ENCODE data around the gene MICOS13. TPM values are rescaled to one million over a fixed set of nuclear protein-coding genes. Genes with fewer than 3 reads are reported as not detected.

MICOS13 gene
- total and polyA plus RNA-seq, 2 experiments from 2014 or later: 15.5 to 54.6 TPM

GRCh38 chr19:5637971-5638370, 42.3 kb downstream of the MICOS13 start (continued):
- no peak for TF ChIP-seq ZNF114 (CRISPR knock-in tag; IDR thresholded peaks at IDR 0.05)
- no peak for TF ChIP-seq EZH2 (IDR thresholded peaks at IDR 0.05; ENCODE audit: low read depth, unreplicated experiment)
- TF ChIP-seq POLR2AphosphoS5 (IDR thresholded peaks at IDR 0.05; ENCODE audit: low read depth): no peak
- TF ChIP-seq STAT1 (IDR thresholded peaks at IDR 0.05; ENCODE audit: unreplicated experiment): no peak

GRCh38 chr19:5635427-5635826, 44.9 kb downstream of the MICOS13 start:
- Histone ChIP-seq H3K4me2 (no peak overlapping the region), H3K4me1 (ENCODE audit: insufficient read depth) (no peaks in the 10 kb centered on the region), H3K27me3 (ENCODE audit: insufficient read depth) (no peaks in the 10 kb centered on the region), H3K9me2 (ENCODE audit: insufficient read depth) (no peaks in the 10 kb centered on the region), H4K20me1 (replicated peaks; ENCODE audit: insufficient read depth) (peaks cover 81% of the 10 kb centered on the region), H3K4me3 (no peak overlapping the region), H3K36me3 (ENCODE audit: insufficient read depth) (0 out of 2 replicates have a peak, but pooled peaks cover 5% of the 10 kb centered on the region), H2AFZ (no peak overlapping the region), H3K27ac (ENCODE audit: low read depth) (no peak overlapping the region), H3K79me2 (replicated peaks; ENCODE audit: insufficient read depth) (peaks cover 100% of the 10 kb centered on the region), H3F3A (replicated peaks; ENCODE audit: low read depth) (0 out of 2 replicates have a peak, but pooled peaks cover 4% of the 10 kb centered on the region)
- Mint-ChIP-seq H3K27me3 (ENCODE audit: insufficient read depth, low read depth, poor library complexity) (peaks cover 1% of the 10 kb centered on the region), H3K9me3 (no peaks in the 10 kb centered on the region), H3K4me3 (no peak overlapping the region), H3K4me1 (no peaks in the 10 kb centered on the region; the same call in 2 of the 3 replicates), H3K27ac (no peak overlapping the region), H3K36me3 (ENCODE audit: low read depth) (peaks cover 10% of the 10 kb centered on the region; the same call in 1 of the 3 replicates)
- no peak for TF ChIP-seq EZH2 (IDR thresholded peaks at IDR 0.05; ENCODE audit: low read depth, unreplicated experiment)
- no peak for TF ChIP-seq POLR2AphosphoS5 (IDR thresholded peaks at IDR 0.05; ENCODE audit: low read depth)
- TF ChIP-seq ETS1 (IDR thresholded peaks at IDR 0.05): no peak
- no peak for TF ChIP-seq ZNF462 (CRISPR knock-in tag; IDR thresholded peaks at IDR 0.05)
- no peak for TF ChIP-seq ZNF331 (CRISPR knock-in tag; IDR thresholded peaks at IDR 0.05; ENCODE audit: low read depth)
- no peak for TF ChIP-seq CREB1 (CRISPR knock-in tag; IDR thresholded peaks at IDR 0.05; ENCODE audit: low read depth)
- no peak for TF ChIP-seq CTCF (conservative IDR thresholded peaks at IDR 0.05; ENCODE audit: low read depth in 2 of 2)
- TF ChIP-seq EZH2phosphoT487 (IDR thresholded peaks at IDR 0.05; ENCODE audit: unreplicated experiment): no peak
- no peak for TF ChIP-seq REST (IDR thresholded peaks at IDR 0.05; ENCODE audit: unreplicated experiment)
- TF ChIP-seq ZNF114 (CRISPR knock-in tag; IDR thresholded peaks at IDR 0.05): no peak
- TF ChIP-seq STAT1 (IDR thresholded peaks at IDR 0.05; ENCODE audit: unreplicated experiment): no peak
- no peak for TF ChIP-seq JUNB (IDR thresholded peaks at IDR 0.05; ENCODE audit: unreplicated experiment)
- no peak for TF ChIP-seq NANOG (IDR thresholded peaks at IDR 0.05; ENCODE audit: borderline replicate concordance)
- no peak for ATAC-seq
- DNase-seq (ENCODE audit: low spot score): no peak

Measured in GM23338 (cell line).